MM.1S (cell line): ENCODE data around the gene RDH14.

Experiments
- CTCF ChIP-seq: fragments of 300-600 bp; sonication (generic); IDR thresholded peaks from 2 replicates; pipeline ENCODE4 v1.5.1; 2016; ENCODE audit warnings: antibody characterized with exemption, low read length, mixed read lengths
- EZH2 ChIP-seq: fragments of 300-600 bp; sonication (generic); optimal IDR thresholded peaks from 2 replicates; pipeline ENCODE3; 2017; ENCODE audit warnings: low read depth, mild to moderate bottlenecking, antibody characterized with exemption, low read length, mixed read lengths
- EZH2phosphoT487 ChIP-seq: fragments of 300-600 bp; sonication (generic); IDR thresholded peaks from 2 replicates; pipeline ENCODE4 v1.6.1; 2018; ENCODE audit warnings: antibody characterized with exemption, low read length

DNA sequence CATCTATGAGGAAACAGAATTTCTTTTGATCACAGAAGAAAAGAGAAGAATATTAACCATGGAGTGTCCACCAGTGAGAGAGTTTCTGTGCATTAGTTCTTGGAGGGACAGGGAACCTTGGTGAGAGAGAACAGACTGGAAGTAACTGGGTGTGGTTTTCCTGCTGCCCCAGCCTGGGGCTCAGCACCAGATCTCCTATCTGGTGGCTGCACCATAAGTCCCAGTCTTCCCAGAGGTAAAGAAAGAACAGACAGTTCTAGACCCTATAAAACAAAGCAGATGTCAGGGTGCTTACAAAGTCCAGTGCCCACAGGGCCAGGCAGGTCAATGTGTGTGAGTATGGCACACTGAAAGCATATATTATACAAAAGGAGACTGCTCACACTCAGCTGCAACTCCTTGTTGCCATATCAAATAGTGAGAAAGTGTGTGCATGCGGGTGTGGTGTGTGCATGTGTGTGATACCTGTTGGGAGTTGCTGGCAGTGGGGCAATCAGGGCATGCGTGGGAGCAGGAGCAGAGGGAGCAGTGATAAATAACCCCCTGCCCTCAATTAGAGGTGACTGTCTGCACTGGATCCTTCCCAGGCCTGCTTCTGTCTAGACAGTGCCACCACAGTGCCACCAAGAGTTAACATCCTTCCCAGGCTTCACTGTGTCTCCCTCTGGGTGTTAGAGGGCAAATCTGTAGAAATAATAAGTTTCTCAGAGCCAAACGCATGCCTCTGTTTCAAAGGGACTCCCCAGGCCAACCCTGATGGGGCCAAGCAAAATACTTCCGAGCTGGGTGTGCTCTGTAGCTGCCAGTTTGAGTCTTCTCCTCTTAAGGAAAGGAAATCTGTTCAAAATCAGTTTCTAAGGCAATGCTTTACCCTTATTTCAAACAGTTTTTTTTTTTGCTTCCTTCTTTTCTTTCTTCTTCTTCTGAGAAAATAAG lies 45.7 kb downstream of the RDH14 start:
- no peak for TF ChIP-seq CTCF
- TF ChIP-seq EZH2, result no peak
- TF ChIP-seq EZH2phosphoT487, result no peak
